HepG2 (cell line): ENCODE data around the gene RHD. TPM values are rescaled to one million over a fixed set of nuclear protein-coding genes. Genes with fewer than 3 reads are reported as not detected.
"Not testable (repeated sequence)": the region's sequence is repeated elsewhere in the genome, so short reads cannot be mapped to it uniquely, and the experiment has no call there.

Source experiments
- ATAC-seq: fragments of 200-7000 bp; cut with Tn5 transposase; 3 replicates; pipeline ENCODE4 v1.9.1; 2020; ENCODE audit warnings: mild to moderate bottlenecking, moderate library complexity
- BruUV-seq: library from RNA; stranded (reverse); fragments of 400-500 nt; replicated peaks from 2 replicates; lab custom pipeline; 2021; lab: Mats Ljungman, UMichigan
- CTCF ChIA-PET: fragments of 300-600 bp; formaldehyde crosslinking; extraction: SDS; loops from one replicate; lab custom pipeline; 2021; ENCODE audit warnings: low total read pairs, inconsistent platforms, low intra/inter-chr PET ratio; lab: Yijun Ruan, JAX
- POLR2A ChIA-PET: fragments of 350-600 bp; sonication (Branson Sonifier 250); formaldehyde crosslinking; loops from one replicate; lab custom pipeline; 2020; ENCODE audit warnings: antibody characterized with exemption, inconsistent platforms; lab: Yijun Ruan, JAX
- DNase-seq: peaks from one replicate; pipeline ENCODE4 v3.0.0-alpha.2; 2015; ENCODE audit warnings: low spot score
- FAIRE-seq: peaks from 3 replicates; lab custom pipeline; 2011; peaks lifted over from hg19 to GRCh38; lab: Jason Lieb, UNC
- H2AFZ ChIP-seq: one replicate; pipeline ENCODE4 v1.6.1; 2011; ENCODE audit warnings: low read length, inconsistent platforms
- H3K27ac ChIP-seq: fragments of 300-600 bp; 3 replicates; pipeline ENCODE4 v1.8.0; 2011; ENCODE audit warnings: mixed run types, mild to moderate bottlenecking, mixed read lengths, low read length, inconsistent platforms; ENCODE audit not compliant: insufficient read depth; ENCODE audit errors: extremely low read length
- H3K27me3 ChIP-seq, 2 experiments: fragments of 200-600 bp in 1 of 2; 2 replicates in 1 of 2; 3 replicates in 1 of 2; pipeline versions ENCODE4 v1.6.0 to v1.8.0; 2011; ENCODE audit warnings: low read length in 2 of 2, mild to moderate bottlenecking in 2 of 2, moderate library complexity in 2 of 2, inconsistent platforms in 1 of 2; ENCODE audit not compliant: insufficient read depth in 2 of 2, control insufficient read depth in 1 of 2
- H3K36me3 ChIP-seq, 2 experiments: fragments of 200-600 bp in 1 of 2; replicated peaks in 1 of 2; 2 replicates in 1 of 2; 3 replicates in 1 of 2; pipeline versions ENCODE4 v1.5.1 to v1.8.0; 2011; ENCODE audit warnings: low read length in 2 of 2, inconsistent platforms in 1 of 2; ENCODE audit not compliant: insufficient read depth in 2 of 2, control insufficient read depth in 1 of 2
- H3K4me1 ChIP-seq: 2 replicates; pipeline ENCODE4 v1.5.1; 2012; ENCODE audit warnings: low read length, inconsistent platforms; ENCODE audit not compliant: insufficient read depth
- H3K4me2 ChIP-seq: 2 replicates; pipeline ENCODE4 v1.6.0; 2011; ENCODE audit warnings: low read depth, low read length, inconsistent platforms
- H3K4me3 ChIP-seq, 3 experiments: fragments of 200-600 bp in 1 of 3; sonication (generic), shearing (Covaris generic) in 1 of 3; replicated peaks in 1 of 3; 2 replicates each; pipeline ENCODE4 v1.5.1; 2011 to 2016; ENCODE audit warnings: low read length in 3 of 3, inconsistent platforms in 2 of 3, low read depth in 2 of 3, mild to moderate bottlenecking in 2 of 3, control low read depth in 1 of 3, mixed read lengths in 1 of 3; ENCODE audit not compliant: insufficient read depth in 1 of 3
- H3K79me2 ChIP-seq: one replicate; pipeline ENCODE4 v1.6.1; 2011; ENCODE audit warnings: low read length, inconsistent platforms; ENCODE audit not compliant: insufficient read depth
- H3K9ac ChIP-seq: 2 replicates; pipeline ENCODE4 v1.6.0; 2011; ENCODE audit warnings: mild to moderate bottlenecking, low read depth, low read length, inconsistent platforms; ENCODE audit not compliant: insufficient read depth
- H3K9me3 ChIP-seq: 2 replicates; pipeline ENCODE4 v1.5.1; 2012; ENCODE audit warnings: mild to moderate bottlenecking, low read length
- H4K20me1 ChIP-seq: 2 replicates; pipeline ENCODE4 v1.6.0; 2011; ENCODE audit warnings: inconsistent platforms, mild to moderate bottlenecking, low read length, moderate library complexity; ENCODE audit not compliant: insufficient read depth
- PAXIP1 ChIP-seq: sonication (generic); formaldehyde crosslinking; conservative IDR thresholded peaks from 2 replicates; pipeline ENCODE4 v1.4.0; 2020; ENCODE audit warnings: mild to moderate bottlenecking, missing genetic modification reagents, moderate library complexity
- STAG1 ChIP-seq: sonication (generic); formaldehyde crosslinking; IDR thresholded peaks from 2 replicates; pipeline ENCODE4 v1.4.0; 2020; ENCODE audit warnings: missing genetic modification reagents
- WGBS: methylation state at CpG from one replicate; pipeline ENCODE4 v1.1.6; 2017; ENCODE audit warnings: low lambda C conversion rate; 5-methylcytosine and 5-hydroxymethylcytosine counted together
- in situ Hi-C: cut with HindIII; loops from 2 replicates; pipeline ENCODE4 v1.10.0; 2017; ENCODE audit warnings: low pct_unique_long_range_greater_than_20kb; ENCODE audit not compliant: extremely low pct_ligation_motif_present
- intact Hi-C: fragments of 100-400 bp; cut with micrococcal nuclease; formaldehyde crosslinking; loops from one replicate; pipeline ENCODE4 v1.10.0; 2022; ENCODE audit not compliant: unreplicated experiment
- polyA plus RNA-seq, 8 experiments: library from polyadenylated mRNA; depleted of rRNA in 3 of 8; stranded (reverse) in 7 of 8; unstranded in 1 of 8; fragments of >200 nt; fragmentation: Illumina TruSeq in 4 of 8; extraction: Trizol in 4 of 8; gene quantifications; 2 replicates each; pipeline versions ENCODE4 v1.2.1 to v1.2.3, GENCODE V29; 2011 to 2016; ENCODE audit warnings: low read depth in 4 of 8, missing spikeins in 1 of 8, mixed read lengths in 1 of 8; ENCODE audit not compliant: insufficient read depth in 1 of 8
- total RNA-seq, 5 experiments: library from RNA; depleted of rRNA; stranded (reverse); fragments of >200 nt; fragmentation: Illumina TruSeq; extraction: Trizol; gene quantifications; 2 replicates each; pipeline ENCODE4 v1.2.3, GENCODE V29; 2016; ENCODE audit warnings: low read depth in 1 of 5

RHD gene
- total and polyA plus RNA-seq, 2 of the 13 experiments (the other 11 are each of a cell fraction or from before 2014, with no cell fraction given): not detected

GRCh38 chr1:25257196-25257595, 15.1 kb upstream of the RHD start (continued):
- no peak for TF ChIP-seq PAXIP1 (CRISPR knock-in tag)
- TF ChIP-seq, all 625 proteins: peak for 0

GRCh38 chr1:25259813-25260212, 12.5 kb upstream of the RHD start:
- H2AFZ ChIP-seq, DNase-seq, H3K4me1 ChIP-seq, CTCF ChIA-PET, H3K4me3 ChIP-seq, BruUV-seq, intact Hi-C loops, H3K4me2 ChIP-seq, H3K9me3 ChIP-seq, POLR2A ChIA-PET, H3K27ac ChIP-seq, H4K20me1 ChIP-seq, H3K79me2 ChIP-seq, H3K9ac ChIP-seq, H3K36me3 ChIP-seq, in situ Hi-C loops, H3K27me3 ChIP-seq: not testable (repeated sequence)
- FAIRE-seq: peak; percentile 63
- TF ChIP-seq STAG1 (CRISPR knock-in tag): peak; percentile 20; the same call in 1 of the 2 replicates
- ATAC-seq: peak; percentile 63
- 69% methylated on average over 4 of the region's 7 CpGs for WGBS

- H3K27me3 ChIP-seq, H3K4me1 ChIP-seq, BruUV-seq, CTCF ChIA-PET, H3K4me2 ChIP-seq, DNase-seq, in situ Hi-C loops, H3K79me2 ChIP-seq, H3K36me3 ChIP-seq, H3K9ac ChIP-seq, H3K27ac ChIP-seq, H2AFZ ChIP-seq, H3K9me3 ChIP-seq, H4K20me1 ChIP-seq, FAIRE-seq, intact Hi-C loops, H3K4me3 ChIP-seq, POLR2A ChIA-PET, ATAC-seq: not testable (repeated sequence)
- WGBS: 89% methylated on average over 3 of the region's 3 CpGs
Measured at GRCh38 chr1:25260336-25260735, 12.0 kb upstream of the RHD start.
